ENCODE measurements around the gene DNMT1.

DNMT1 gene

DNA sequence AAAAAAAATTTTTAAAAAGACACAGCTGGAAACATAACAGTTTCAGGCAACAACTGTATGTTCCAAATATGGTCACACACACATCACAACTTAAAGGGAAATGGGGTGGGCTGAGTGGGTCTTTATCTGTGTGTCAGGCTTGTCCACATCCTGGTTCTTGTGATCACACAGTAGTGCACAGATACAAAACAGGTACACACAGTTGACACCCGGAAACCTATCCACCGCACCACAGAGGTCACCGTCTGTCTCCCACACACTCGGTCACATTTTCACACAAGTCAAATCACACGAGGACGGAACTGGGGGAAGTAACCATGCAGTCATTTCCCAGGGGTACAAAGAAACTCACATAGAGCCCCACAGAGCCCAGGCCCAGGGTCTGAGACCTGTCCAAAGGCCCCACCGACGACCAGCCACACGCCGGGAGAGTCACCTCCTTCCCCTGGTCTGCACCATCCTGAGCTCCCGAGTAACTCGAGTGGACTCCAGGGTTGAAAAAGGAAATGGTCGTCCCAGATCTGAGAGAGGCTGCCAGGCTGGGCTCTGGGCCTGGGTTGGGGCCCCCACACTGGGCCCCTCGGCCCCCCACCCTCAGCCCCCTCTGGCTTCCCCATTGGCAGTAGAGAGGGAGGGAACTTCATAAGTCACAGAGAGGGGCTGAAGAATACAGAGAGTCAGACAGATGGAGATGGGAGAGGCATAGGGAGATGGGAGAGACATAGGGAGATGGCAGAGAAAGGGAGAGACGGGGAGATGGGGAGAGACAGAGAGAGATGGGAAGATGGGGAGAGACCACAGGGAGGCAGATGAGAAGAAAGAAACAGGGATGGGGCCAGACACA is 89.9 kb downstream of the DNMT1 start:
- H3K9ac ChIP-seq (ENCODE audit: low read depth, low read length): no peak overlapping the region
- WGBS: 86% methylated on average over 15 of the region's 15 CpGs
- H3K27ac ChIP-seq (ENCODE audit: low read depth, low read length): no peak overlapping the region
- no peaks in the 10 kb centered on the region for H3K9me3 ChIP-seq (ENCODE audit: insufficient read depth, low read depth, low read length)
- H3K27me3 ChIP-seq (ENCODE audit: insufficient read depth, low read length): no peaks in the 10 kb centered on the region
- no peak overlapping the region for H3K4me3 ChIP-seq (ENCODE audit: low read length)
- H3K4me1 ChIP-seq (ENCODE audit: insufficient read depth, low read length): peaks cover 5% of the 10 kb centered on the region
- peaks cover 29% of the 10 kb centered on the region for H3K36me3 ChIP-seq (ENCODE audit: insufficient read depth, low read length)

DNA sequence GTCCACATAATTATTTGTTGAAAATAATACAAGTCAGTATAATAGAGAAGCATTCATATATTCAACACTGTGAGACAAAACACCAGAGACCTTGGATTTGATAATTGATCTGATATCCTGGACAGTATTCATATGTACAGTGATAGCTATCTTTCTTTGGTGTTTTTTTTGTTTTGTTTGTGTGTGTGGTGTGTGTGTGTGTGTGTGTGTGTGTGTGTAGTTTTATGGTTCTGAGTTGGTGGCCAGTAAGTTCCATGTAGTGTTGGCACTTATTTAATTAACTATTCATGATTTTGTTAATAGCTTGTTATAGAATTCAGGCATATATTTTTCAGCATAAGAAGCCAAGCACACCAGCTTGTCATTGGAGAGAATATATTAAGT is 90.6 kb downstream of the DNMT1 start:
- Histone ChIP-seq H3K27me3 (ENCODE audit: insufficient read depth, low read length) (no peaks in the 10 kb centered on the region), H3K36me3 (ENCODE audit: insufficient read depth, low read length) (peaks cover 21% of the 10 kb centered on the region), H3K4me1 (ENCODE audit: insufficient read depth, low read length) (peaks cover 5% of the 10 kb centered on the region), H3K9ac (ENCODE audit: low read depth, low read length) (no peak overlapping the region), H3K27ac (ENCODE audit: low read depth, low read length) (no peak overlapping the region), H3K4me3 (ENCODE audit: low read length) (no peak overlapping the region), H3K9me3 (ENCODE audit: insufficient read depth, low read depth, low read length) (no peaks in the 10 kb centered on the region)

DNA sequence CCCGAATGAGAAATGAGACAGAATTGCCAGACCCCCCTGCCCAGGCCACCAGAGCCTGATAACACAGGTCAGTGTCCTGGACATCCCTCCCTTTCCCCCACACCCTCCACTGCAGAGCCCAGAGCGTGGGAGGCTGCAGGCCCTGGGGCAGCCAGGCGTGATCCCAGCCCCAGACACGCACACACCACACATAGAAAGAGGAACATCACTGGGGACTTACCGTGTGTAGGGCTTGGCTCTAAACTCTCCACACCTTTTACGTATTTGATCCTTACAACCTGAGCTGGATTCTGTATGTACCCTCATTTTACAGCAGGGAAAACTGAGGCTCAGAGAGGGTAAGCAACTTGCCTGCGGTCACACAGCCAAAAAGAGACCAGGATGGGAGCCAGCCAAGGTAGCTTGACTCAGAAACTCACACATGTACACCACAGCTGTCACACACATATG is 91.9 kb downstream of the DNMT1 start:
- Histone ChIP-seq H3K27ac (ENCODE audit: low read depth, low read length) (no peak overlapping the region), H3K9me3 (ENCODE audit: insufficient read depth, low read depth, low read length) (no peaks in the 10 kb centered on the region), H3K4me1 (ENCODE audit: insufficient read depth, low read length) (peaks cover 5% of the 10 kb centered on the region), H3K4me3 (ENCODE audit: low read length) (no peak overlapping the region), H3K9ac (ENCODE audit: low read depth, low read length) (no peak overlapping the region), H3K36me3 (ENCODE audit: insufficient read depth, low read length) (peaks cover 8% of the 10 kb centered on the region), H3K27me3 (ENCODE audit: insufficient read depth, low read length) (no peaks in the 10 kb centered on the region)
- 89% methylated on average over 7 of the region's 7 CpGs for WGBS

DNA sequence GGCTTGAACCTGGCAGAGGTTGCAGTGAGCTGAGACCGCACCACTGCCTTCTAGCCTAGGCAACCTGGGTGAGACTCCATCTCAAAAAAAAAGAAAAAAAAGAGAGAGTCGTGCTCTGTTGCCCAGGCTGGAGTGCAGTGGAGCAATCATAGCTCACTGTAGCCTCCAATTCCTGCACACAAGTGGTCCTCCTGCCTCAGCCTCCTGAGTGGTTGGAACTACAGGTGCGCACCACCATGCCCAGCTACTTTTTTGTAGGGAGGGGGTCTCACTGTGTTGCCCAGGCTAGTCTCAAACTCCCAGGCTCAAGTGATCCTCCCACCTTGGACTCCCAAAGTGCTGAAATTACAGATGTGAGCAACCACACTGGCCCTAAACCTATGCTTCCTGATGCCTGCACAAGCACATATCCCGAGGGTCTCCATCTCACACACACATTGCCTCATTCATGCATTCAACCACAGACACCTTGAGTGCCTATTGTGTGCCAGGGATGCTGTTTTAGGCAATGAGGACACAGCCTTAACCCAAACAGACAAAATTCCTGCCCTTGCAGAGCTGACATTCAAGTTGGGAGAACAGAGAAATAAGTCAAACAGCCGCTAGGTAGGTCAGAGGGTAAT is 94.5 kb downstream of the DNMT1 start:
- H3K27me3 ChIP-seq (ENCODE audit: insufficient read depth, low read length): peaks cover 18% of the 10 kb centered on the region
- no peak overlapping the region for H3K4me3 ChIP-seq (ENCODE audit: low read length)
- H3K36me3 ChIP-seq (ENCODE audit: insufficient read depth, low read length): no peaks in the 10 kb centered on the region
- WGBS: 83% methylated on average over 5 of the region's 5 CpGs
- H3K9ac ChIP-seq (ENCODE audit: low read depth, low read length): no peak overlapping the region
- H3K9me3 ChIP-seq (ENCODE audit: insufficient read depth, low read depth, low read length): no peaks in the 10 kb centered on the region; the same call in 1 of the 2 replicates
- no peaks in the 10 kb centered on the region for H3K4me1 ChIP-seq (ENCODE audit: insufficient read depth, low read length)
- no peak overlapping the region for H3K27ac ChIP-seq (ENCODE audit: low read depth, low read length)

DNA sequence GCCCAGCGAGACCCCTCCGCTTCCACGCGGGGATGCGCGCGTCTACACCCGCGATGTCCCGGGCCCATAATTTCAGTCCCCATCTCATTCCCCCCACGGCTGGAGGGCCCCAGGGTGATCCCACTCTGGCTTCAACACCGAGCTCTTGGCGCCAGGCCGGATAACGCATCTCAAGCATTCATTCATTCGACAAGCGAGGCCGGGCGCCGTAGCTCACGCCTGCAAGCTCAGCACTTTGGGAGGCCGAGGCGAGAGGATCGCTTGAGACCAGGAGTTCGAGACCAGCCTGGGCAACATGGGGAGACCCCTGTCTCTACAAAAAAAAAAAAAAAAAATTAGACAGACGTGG is 98.2 kb downstream of the DNMT1 start:
- no peaks in the 10 kb centered on the region for H3K4me1 ChIP-seq (ENCODE audit: insufficient read depth, low read length)
- H3K27me3 ChIP-seq (ENCODE audit: insufficient read depth, low read length): peaks cover 28% of the 10 kb centered on the region
- H3K4me3 ChIP-seq (ENCODE audit: low read length): peak overlapping the region; percentile 51
- H3K36me3 ChIP-seq (ENCODE audit: insufficient read depth, low read length): 0 out of 2 replicates have a peak, but pooled peaks cover 5% of the 10 kb centered on the region
- H3K9ac ChIP-seq (ENCODE audit: low read depth, low read length): peak overlapping the region; percentile 79
- 52% methylated on average over 26 of the region's 26 CpGs for WGBS
- H3K27ac ChIP-seq (ENCODE audit: low read depth, low read length): no peak overlapping the region
- H3K9me3 ChIP-seq (ENCODE audit: insufficient read depth, low read depth, low read length): no peaks in the 10 kb centered on the region; the same call in 1 of the 2 replicates

DNA sequence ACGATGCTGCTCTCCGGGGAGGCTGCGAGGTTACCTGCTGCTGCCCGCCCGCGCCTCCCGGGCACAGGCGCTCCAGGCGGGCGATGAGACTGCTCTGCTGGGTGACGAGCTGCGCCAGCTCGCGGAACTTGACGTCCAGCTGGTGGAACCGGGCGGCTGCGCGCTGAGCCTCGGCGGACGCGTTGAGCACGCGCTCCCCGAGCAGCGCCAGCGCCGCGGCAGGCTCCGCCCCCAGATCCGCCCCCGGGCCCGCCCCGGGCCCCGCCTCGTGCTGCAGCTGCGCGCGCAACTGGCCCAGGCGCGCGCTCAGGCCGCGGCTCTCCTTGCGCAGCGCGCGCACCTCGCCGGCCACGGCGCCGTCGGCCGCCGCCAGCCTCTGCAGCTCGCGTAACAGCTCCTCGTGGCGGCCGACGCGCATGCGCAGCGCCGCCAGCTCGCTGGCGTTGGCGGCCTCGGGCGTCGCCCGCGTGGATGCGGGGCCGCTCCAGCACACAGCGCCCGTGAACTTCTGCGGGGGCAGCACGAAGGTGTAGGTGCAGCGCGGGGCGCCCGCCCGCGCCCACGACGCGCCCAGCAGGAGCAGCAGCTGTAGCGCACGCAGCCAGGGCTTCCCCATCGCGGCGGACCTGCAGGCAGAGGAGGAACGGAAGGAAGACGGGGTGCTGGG is 98.7 kb downstream of the DNMT1 start:
- Histone ChIP-seq H3K4me1 (ENCODE audit: insufficient read depth, low read length) (no peaks in the 10 kb centered on the region), H3K4me3 (ENCODE audit: low read length) (peak overlapping the region; percentile 51), H3K27ac (ENCODE audit: low read depth, low read length) (no peak overlapping the region), H3K9me3 (ENCODE audit: insufficient read depth, low read depth, low read length) (no peaks in the 10 kb centered on the region; the same call in 1 of the 2 replicates), H3K27me3 (ENCODE audit: insufficient read depth, low read length) (peaks cover 28% of the 10 kb centered on the region), H3K36me3 (ENCODE audit: insufficient read depth, low read length) (0 out of 2 replicates have a peak, but pooled peaks cover 5% of the 10 kb centered on the region), H3K9ac (ENCODE audit: low read depth, low read length) (peak overlapping the region; percentile 79)
- 4% methylated on average over 97 of the region's 97 CpGs for WGBS

DNA sequence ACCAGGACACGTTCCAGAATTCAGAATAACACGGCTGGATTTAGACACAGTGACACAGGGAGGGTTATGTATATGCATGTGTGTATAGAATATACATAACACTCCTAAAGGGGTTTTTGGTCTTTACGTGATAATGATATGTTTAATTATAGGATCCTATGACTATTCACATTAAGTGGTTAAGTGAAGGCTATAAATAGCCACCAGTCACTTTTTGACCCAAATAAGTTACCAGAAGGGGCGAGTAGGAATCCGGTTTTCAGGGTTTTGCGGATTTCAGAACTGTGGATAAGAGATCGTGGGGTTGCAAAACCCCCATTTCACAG is 99.2 kb downstream of the DNMT1 start:
- H3K36me3 ChIP-seq (ENCODE audit: insufficient read depth, low read length): 0 out of 2 replicates have a peak, but pooled peaks cover 5% of the 10 kb centered on the region
- H3K9me3 ChIP-seq (ENCODE audit: insufficient read depth, low read depth, low read length): no peaks in the 10 kb centered on the region; the same call in 1 of the 2 replicates
- H3K4me3 ChIP-seq (ENCODE audit: low read length): no peak overlapping the region
- no peaks in the 10 kb centered on the region for H3K4me1 ChIP-seq (ENCODE audit: insufficient read depth, low read length)
- 67% methylated on average over 6 of the region's 7 CpGs for WGBS
- peaks cover 28% of the 10 kb centered on the region for H3K27me3 ChIP-seq (ENCODE audit: insufficient read depth, low read length)
- H3K9ac ChIP-seq (ENCODE audit: low read depth, low read length): no peak overlapping the region
- H3K27ac ChIP-seq (ENCODE audit: low read depth, low read length): no peak overlapping the region

DNA sequence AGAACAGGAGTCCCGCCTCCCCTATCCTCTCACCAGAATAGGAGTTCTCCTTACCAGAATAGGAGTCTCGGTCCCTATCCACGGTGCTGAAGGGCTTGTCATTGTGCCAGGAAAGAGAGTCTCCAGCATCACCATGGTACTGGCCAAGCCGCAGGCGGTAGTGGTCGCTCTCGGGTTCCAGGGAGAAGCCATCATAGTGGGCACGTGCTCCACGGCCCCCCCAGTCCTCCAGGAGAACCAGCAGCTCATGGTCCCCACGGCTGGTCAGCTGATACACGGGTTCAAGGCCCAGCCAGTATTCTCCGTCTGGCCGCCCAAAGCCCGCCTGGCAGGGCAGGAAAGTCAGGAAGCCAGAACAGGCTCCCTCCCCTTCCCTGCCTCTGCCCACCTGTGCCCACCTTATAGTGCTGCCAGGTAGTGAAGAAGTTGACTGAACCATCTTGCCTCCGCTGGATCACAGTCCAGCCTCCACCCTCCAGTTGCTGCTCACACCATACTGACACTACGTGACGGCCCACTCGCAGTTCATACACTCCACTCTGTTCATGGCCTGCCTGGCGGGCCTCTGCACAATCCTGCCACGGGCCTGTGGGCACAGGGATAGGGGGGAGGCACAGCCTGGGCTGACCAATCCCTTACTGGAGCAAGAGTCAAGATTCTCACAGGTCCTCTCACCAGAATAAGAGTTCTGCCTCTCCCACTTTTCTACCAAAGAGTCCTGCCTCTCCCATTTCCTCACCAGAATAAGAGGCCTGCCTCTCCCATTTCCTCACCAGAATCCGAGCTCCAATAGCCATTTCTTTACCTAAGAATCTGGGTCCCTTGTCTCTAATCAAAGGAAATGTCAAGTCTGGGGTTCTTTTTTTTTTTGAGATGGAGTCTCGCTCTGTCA is 101.2 kb downstream of the DNMT1 start:
- WGBS: 85% methylated on average over 22 of the region's 22 CpGs
- H3K27me3 ChIP-seq (ENCODE audit: insufficient read depth, low read length): peaks cover 28% of the 10 kb centered on the region
- no peak overlapping the region for H3K27ac ChIP-seq (ENCODE audit: low read depth, low read length)
- H3K9ac ChIP-seq (ENCODE audit: low read depth, low read length): no peak overlapping the region
- no peaks in the 10 kb centered on the region; the same call in 1 of the 2 replicates for H3K9me3 ChIP-seq (ENCODE audit: insufficient read depth, low read depth, low read length)
- no peak overlapping the region for H3K4me3 ChIP-seq (ENCODE audit: low read length)
- H3K4me1 ChIP-seq (ENCODE audit: insufficient read depth, low read length): no peaks in the 10 kb centered on the region
- H3K36me3 ChIP-seq (ENCODE audit: insufficient read depth, low read length): peaks cover 5% of the 10 kb centered on the region; the same call in 1 of the 2 replicates

DNA sequence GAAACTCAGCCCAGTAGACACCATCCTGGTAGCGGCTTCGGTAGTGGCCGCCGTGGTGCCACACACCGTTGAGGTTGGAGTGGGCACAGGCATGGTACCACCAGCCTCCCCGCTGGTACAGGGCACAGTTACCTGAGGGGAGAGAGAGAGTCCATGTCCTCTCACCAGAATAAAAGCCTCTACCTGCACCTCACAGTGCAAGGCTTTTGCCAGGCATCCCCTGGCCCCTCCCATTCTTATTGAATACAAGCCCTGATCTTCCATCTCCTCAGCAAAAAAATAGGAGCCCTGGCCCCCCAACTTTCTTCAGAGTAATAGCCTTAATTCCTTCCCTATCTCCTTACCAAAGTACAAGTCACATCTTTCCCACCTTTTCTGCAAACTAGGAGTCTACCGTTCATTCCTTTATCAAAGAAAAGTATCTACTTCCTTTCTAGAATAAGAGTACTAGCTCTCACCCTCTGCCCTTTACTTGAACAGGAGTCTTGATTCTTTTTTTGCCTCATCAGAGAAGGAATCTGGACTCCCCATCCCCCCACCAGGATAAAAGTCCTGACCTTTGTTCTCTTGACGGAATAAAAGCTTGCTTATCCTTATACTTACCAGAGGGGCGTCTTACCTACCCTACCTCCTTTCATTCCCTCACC is 102.0 kb downstream of the DNMT1 start:
- peaks cover 5% of the 10 kb centered on the region; the same call in 1 of the 2 replicates for H3K36me3 ChIP-seq (ENCODE audit: insufficient read depth, low read length)
- WGBS: 93% methylated on average over 9 of the region's 9 CpGs
- peaks cover 28% of the 10 kb centered on the region for H3K27me3 ChIP-seq (ENCODE audit: insufficient read depth, low read length)
- H3K4me1 ChIP-seq (ENCODE audit: insufficient read depth, low read length): no peaks in the 10 kb centered on the region
- no peak overlapping the region for H3K4me3 ChIP-seq (ENCODE audit: low read length)
- no peaks in the 10 kb centered on the region; the same call in 1 of the 2 replicates for H3K9me3 ChIP-seq (ENCODE audit: insufficient read depth, low read depth, low read length)
- H3K27ac ChIP-seq (ENCODE audit: low read depth, low read length): no peak overlapping the region
- no peak overlapping the region for H3K9ac ChIP-seq (ENCODE audit: low read depth, low read length)

DNA sequence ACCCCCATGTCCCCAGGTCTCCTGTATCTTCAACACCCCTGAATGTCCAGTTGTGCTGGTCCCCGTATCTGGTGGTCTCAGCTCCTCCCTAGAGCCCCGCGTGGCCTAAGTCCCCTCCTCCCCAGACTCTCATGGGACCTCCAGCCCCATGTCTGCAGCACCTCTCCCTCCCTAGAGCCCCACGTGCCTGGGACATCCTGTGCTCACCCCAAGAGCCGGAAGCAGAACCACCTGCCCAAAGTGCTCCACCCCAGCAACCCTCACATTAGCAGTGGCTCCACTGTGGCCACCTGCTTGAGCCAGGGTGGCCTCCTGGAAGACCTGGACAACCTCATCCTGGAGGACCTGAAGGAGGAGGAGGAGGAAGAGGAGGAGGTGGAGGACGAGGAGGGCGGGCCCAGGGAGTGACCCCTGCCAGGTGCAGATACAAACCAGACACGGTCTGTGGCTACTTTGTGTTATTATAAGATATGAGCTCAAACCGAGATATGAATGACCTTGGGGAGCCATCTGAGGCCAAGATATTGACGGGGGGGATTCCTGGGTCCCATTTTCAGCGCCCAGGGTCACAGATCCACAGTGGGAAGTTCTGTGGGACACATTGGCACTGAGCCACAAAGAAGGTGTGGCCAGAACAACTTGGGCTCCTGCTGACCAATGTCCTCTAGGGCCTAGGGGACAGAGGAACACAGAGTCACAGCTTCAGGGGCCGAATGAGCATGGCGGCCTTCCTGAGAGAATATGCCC is 102.7 kb downstream of the DNMT1 start:
- Histone ChIP-seq H3K4me1 (ENCODE audit: insufficient read depth, low read length) (no peaks in the 10 kb centered on the region), H3K9ac (ENCODE audit: low read depth, low read length) (no peak overlapping the region), H3K27me3 (ENCODE audit: insufficient read depth, low read length) (peaks cover 29% of the 10 kb centered on the region), H3K27ac (ENCODE audit: low read depth, low read length) (no peak overlapping the region), H3K36me3 (ENCODE audit: insufficient read depth, low read length) (peaks cover 5% of the 10 kb centered on the region; the same call in 1 of the 2 replicates), H3K4me3 (ENCODE audit: low read length) (no peak overlapping the region), H3K9me3 (ENCODE audit: insufficient read depth, low read depth, low read length) (no peaks in the 10 kb centered on the region; the same call in 1 of the 2 replicates)
- 87% methylated on average over 13 of the region's 13 CpGs for WGBS

Data from HUES64 (cell line).